ENCODE measurements around the gene TMEM212. TPM values are rescaled to one million over a fixed set of nuclear protein-coding genes. Genes with fewer than 3 reads are reported as not detected.

TMEM212 gene
- polyA plus RNA-seq, 2 of the 4 experiments (the other 2 are of a cell fraction): not detected

DNA sequence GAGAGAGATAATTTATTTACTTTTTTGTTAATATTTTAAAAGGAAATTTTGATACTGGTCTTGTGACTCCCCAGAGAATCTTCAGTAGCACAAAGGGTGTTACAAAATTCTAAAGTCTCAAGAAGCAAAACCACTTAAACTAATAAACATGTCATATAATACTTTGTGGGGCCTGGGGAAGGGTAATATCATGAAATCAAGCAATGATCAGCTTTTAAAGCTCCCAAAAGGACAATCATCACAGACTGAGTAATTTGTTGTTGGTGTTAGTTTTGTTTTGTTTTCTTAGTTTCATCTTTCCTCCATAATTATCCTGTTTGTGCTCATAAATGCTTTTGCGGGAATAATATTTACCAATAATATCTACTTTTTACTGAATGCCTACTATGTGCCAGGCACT, 55.0 kb downstream of the TMEM212 start:
- Histone ChIP-seq H3K4me3 (no peak overlapping the region), H3K27ac (no peak overlapping the region; a peak in 1 of 6 replicates), H3K4me1 (peaks cover 39% of the 10 kb centered on the region), H3K4me2 (0 out of 3 replicates have a peak overlapping the region, but pooled peaks have one; percentile 29), H3K9me3 (no peaks in the 10 kb centered on the region)
- POLR2A ChIA-PET: interaction anchor here (0.6 kb wide), 1 partner anchor 136 kb away, joined by 3 read pairs; no protein-coding TSS in a partner anchor
- DNase-seq (ENCODE audit: low read depth in 1 of 2, low spot score in 1 of 2) (no peak), FAIRE-seq (no peak), ATAC-seq (no peak)
- TF ChIP-seq, protein P1, sequence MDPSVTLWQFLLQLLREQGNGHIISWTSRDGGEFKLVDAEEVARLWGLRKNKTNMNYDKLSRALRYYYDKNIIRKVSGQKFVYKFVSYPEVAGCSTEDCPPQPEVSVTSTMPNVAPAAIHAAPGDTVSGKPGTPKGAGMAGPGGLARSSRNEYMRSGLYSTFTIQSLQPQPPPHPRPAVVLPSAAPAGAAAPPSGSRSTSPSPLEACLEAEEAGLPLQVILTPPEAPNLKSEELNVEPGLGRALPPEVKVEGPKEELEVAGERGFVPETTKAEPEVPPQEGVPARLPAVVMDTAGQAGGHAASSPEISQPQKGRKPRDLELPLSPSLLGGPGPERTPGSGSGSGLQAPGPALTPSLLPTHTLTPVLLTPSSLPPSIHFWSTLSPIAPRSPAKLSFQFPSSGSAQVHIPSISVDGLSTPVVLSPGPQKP (IDR thresholded peaks at IDR 0.05; ENCODE audit: low read depth, low read length): no peak
- CTCF ChIA-PET: no interaction called here
- 93% methylated on average over 1 of the region's 1 CpG for WGBS (ENCODE audit: missing lambda C conversion rate)

GRCh38 chr3:171900446-171900845, 57.3 kb downstream of the TMEM212 start:
- TF ChIP-seq RNF2 (IDR thresholded peaks at IDR 0.05; ENCODE audit: borderline replicate concordance, low read depth): no peak
- TF ChIP-seq, protein P1 (IDR thresholded peaks at IDR 0.05; ENCODE audit: low read depth, low read length): no peak
- no peak for TF ChIP-seq CHD4 (IDR thresholded peaks at IDR 0.05; ENCODE audit: borderline replicate concordance)
- no peak for TF ChIP-seq RFX5 (IDR thresholded peaks at IDR 0.05)
- TF ChIP-seq HDAC2 (IDR thresholded peaks at IDR 0.05): no peak
- TF ChIP-seq ATOH8 (CRISPR knock-in tag; IDR thresholded peaks at IDR 0.05; ENCODE audit: low read depth): no peak
- FAIRE-seq (no peak), DNase-seq (ENCODE audit: low read depth in 1 of 2, low spot score in 1 of 2) (no peak), ATAC-seq (no peak)
- 90% methylated on average over 14 of the region's 14 CpGs for WGBS (ENCODE audit: missing lambda C conversion rate)
- Histone ChIP-seq H3K9me3 (no peaks in the 10 kb centered on the region), H3K4me2 (no peak overlapping the region), H3K4me1 (peaks cover 39% of the 10 kb centered on the region), H3K27ac (peak overlapping the region in 1 of 2 experiments; percentile 56; a peak in 2 of 6 replicates), H3K4me3 (no peak overlapping the region)
- POLR2A ChIA-PET: no interaction called here
- CTCF ChIA-PET: interaction anchor here (1.2 kb wide), 1 partner anchor 9 kb away, joined by 4 read pairs; no protein-coding TSS in a partner anchor

DNA sequence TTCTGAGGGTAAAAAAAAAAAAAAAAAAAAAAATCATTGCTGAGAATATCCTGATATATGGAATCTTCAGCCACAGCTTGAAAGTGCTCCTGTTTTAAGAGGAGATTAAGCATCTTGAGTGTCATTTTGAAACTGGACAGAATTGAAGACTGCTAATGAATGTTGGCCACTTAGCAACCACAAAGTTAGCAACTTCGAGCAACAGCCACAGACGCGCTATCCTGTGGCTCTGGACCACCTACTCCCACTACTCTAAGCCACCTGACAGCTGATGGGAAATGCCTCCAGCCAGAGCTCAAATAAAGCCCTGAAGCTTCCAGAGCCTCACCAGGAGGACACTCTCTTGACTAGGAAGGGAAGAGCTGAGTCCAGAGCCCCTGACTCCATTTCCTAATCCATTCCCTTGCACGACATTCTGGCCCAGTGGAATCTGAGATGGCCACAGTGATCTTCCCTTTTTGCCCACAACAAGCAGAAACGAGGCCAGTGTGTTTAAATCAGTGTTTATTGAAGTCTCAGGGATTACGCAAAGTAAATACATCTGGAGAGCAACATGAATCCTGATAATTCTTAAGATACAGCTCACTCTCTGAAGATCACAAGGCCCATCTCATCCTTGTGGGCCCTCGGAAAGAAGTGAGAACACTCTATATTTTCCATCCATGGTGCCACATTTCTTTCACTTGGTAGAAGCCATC, 58.6 kb downstream of the TMEM212 start:
- H3K4me3 ChIP-seq: no peak overlapping the region
- DNase-seq (ENCODE audit: low read depth in 1 of 2, low spot score in 1 of 2) (peak in 1 of 2 experiments; percentile 44), FAIRE-seq (no peak), ATAC-seq (peak in 1 of 2 experiments; percentile 76; a peak in 3 of 6 replicates)
- CTCF ChIA-PET: no interaction called here
- peaks cover 39% of the 10 kb centered on the region for H3K4me1 ChIP-seq
- H3K4me2 ChIP-seq: peak overlapping the region; percentile 66
- WGBS (ENCODE audit: missing lambda C conversion rate): 44% methylated on average over 7 of the region's 7 CpGs
- POLR2A ChIA-PET: interaction anchor here (0.6 kb wide), 1 partner anchor 17 kb away, joined by 7 read pairs; no protein-coding TSS in a partner anchor
- H3K9me3 ChIP-seq: no peaks in the 10 kb centered on the region
- H3K27ac ChIP-seq: peak overlapping the region; percentile 69 to 77
- TF ChIP-seq KDM5A (IDR thresholded peaks at IDR 0.05) (no peak), TP53 (CRISPR knock-in tag; IDR thresholded peaks at IDR 0.05) (no peak), HEYL (CRISPR knock-in tag; IDR thresholded peaks at IDR 0.05) (no peak), EHF (CRISPR knock-in tag; IDR thresholded peaks at IDR 0.05) (no peak), USF2 (IDR thresholded peaks at IDR 0.05) (no peak), CTCF (IDR thresholded peaks at IDR 0.05) (no peak), ZNF302 (CRISPR knock-in tag; IDR thresholded peaks at IDR 0.05) (no peak), ZFP36 (IDR thresholded peaks at IDR 0.05; ENCODE audit: borderline replicate concordance, partially characterized antibody) (no peak), GATA3 (IDR thresholded peaks at IDR 0.05; ENCODE audit: borderline replicate concordance) (peak; percentile 40; the same call in 1 of the 2 replicates), JUNB (IDR thresholded peaks at IDR 0.05) (no peak), MAX (IDR thresholded peaks at IDR 0.05) (0 out of 2 replicates have a peak, but pooled peaks have one; percentile 32), NR3C1 (IDR thresholded peaks at IDR 0.05) (no peak), FOSL2 (IDR thresholded peaks at IDR 0.05) (no peak), FOSL2 (CRISPR knock-in tag; IDR thresholded peaks at IDR 0.05) (0 out of 2 replicates have a peak, but pooled peaks have one; percentile 4), BHLHE40 (IDR thresholded peaks at IDR 0.05; ENCODE audit: low read depth, low read length) (no peak), EP300 (IDR thresholded peaks at IDR 0.05) (no peak)
- TF ChIP-seq, protein P2, sequence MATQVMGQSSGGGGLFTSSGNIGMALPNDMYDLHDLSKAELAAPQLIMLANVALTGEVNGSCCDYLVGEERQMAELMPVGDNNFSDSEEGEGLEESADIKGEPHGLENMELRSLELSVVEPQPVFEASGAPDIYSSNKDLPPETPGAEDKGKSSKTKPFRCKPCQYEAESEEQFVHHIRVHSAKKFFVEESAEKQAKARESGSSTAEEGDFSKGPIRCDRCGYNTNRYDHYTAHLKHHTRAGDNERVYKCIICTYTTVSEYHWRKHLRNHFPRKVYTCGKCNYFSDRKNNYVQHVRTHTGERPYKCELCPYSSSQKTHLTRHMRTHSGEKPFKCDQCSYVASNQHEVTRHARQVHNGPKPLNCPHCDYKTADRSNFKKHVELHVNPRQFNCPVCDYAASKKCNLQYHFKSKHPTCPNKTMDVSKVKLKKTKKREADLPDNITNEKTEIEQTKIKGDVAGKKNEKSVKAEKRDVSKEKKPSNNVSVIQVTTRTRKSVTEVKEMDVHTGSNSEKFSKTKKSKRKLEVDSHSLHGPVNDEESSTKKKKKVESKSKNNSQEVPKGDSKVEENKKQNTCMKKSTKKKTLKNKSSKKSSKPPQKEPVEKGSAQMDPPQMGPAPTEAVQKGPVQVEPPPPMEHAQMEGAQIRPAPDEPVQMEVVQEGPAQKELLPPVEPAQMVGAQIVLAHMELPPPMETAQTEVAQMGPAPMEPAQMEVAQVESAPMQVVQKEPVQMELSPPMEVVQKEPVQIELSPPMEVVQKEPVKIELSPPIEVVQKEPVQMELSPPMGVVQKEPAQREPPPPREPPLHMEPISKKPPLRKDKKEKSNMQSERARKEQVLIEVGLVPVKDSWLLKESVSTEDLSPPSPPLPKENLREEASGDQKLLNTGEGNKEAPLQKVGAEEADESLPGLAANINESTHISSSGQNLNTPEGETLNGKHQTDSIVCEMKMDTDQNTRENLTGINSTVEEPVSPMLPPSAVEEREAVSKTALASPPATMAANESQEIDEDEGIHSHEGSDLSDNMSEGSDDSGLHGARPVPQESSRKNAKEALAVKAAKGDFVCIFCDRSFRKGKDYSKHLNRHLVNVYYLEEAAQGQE (IDR thresholded peaks at IDR 0.05): no peak

All from A549 (cell line).